GM12875 (cell line): Measurements from ENCODE around the gene HOXB5.

Experiments used
- H3K4me3 ChIP-seq: one replicate; pipeline ENCODE4 v1.5.1; 2011; ENCODE audit warnings: low read depth, low read length, control low read depth
- TF ChIP-seq, protein P1 (sequence below): IDR thresholded peaks from 2 replicates; pipeline ENCODE4 v1.5.1; 2011; ENCODE audit warnings: low read depth, mild to moderate bottlenecking, control low read depth, inconsistent platforms, low read length, moderate library complexity, borderline replicate concordance; ENCODE audit not compliant: insufficient read depth

HOXB5 gene

DNA sequence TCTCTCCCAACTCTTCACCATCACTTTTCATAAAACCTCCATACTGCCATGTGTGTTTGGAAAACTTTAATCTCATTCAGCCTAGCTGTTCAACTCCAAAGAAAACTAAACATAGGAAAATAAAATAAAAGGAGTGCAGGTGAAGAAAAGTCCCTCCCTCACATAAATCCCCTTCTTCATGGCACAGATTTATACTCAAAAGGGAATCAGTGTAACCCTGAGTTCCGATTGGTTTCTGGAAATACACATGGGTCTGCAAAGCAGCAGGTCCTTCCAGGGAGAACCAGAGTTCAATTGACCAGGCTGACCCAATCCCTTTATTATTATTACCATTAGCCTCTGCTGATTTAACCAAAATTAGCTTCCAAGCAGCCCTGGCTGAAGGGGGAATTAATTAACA is 39.8 kb downstream of the HOXB5 start:
- TF ChIP-seq, protein P1, sequence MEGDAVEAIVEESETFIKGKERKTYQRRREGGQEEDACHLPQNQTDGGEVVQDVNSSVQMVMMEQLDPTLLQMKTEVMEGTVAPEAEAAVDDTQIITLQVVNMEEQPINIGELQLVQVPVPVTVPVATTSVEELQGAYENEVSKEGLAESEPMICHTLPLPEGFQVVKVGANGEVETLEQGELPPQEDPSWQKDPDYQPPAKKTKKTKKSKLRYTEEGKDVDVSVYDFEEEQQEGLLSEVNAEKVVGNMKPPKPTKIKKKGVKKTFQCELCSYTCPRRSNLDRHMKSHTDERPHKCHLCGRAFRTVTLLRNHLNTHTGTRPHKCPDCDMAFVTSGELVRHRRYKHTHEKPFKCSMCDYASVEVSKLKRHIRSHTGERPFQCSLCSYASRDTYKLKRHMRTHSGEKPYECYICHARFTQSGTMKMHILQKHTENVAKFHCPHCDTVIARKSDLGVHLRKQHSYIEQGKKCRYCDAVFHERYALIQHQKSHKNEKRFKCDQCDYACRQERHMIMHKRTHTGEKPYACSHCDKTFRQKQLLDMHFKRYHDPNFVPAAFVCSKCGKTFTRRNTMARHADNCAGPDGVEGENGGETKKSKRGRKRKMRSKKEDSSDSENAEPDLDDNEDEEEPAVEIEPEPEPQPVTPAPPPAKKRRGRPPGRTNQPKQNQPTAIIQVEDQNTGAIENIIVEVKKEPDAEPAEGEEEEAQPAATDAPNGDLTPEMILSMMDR, result no peak
- H3K4me3 ChIP-seq, result no peak overlapping the region

DNA sequence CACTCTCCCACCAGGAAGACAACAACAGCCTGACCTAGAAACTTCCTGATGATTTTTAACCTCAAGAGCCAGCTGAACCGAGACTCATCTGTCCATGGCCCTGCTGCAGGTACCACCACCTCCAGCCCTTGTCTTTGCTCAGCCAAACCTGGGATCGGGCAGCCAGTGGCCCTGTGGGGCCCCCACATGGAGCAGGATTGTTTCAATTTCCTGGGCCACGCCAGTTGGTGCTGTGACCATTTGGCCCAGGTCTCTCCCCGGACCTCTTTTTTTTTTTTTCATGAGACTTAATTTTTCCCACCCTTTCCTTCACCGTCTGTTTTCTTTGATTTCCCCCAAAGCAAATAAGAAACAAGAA is 40.4 kb downstream of the HOXB5 start:
- TF ChIP-seq, protein P1, result no peak

DNA sequence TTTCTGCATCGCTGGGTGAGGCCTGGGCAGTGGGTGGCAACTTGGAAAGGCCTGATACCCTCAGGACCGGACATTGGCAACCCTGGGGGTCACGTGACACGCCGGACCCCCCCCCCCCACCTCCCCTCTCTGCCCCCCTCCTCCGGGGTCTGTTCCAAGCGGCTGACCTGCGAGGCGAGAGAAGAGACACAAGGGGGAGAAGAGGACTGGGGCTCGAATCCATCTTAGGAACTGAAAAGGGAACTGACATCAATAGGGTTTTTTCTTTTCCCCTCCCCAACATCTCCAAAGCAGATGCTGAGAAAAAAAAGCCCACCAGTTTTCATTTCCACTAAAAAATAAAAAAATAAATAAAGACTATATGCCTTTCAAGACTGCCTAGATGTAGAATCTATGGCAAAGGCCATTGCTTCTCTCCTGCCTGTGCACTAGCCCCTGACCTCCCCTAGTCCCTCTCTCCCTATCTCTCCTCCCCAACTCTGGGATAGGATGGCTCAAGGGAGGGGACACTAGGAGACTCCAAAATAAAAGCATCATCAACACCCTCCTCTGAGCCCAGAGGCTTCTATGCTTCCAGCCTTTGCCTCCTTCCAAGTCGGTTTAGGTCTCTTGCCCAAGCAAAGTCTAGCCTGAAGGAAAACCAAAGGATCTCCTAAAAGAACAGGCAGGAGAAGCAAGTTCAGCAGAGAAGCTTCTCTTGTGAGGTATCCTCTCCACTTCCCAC is 41.0 kb downstream of the HOXB5 start:
- TF ChIP-seq, protein P1, result no peak
- no peak overlapping the region for H3K4me3 ChIP-seq

More for the DNA sequence above, 40.4 kb downstream of the HOXB5 start:
- no peak overlapping the region for H3K4me3 ChIP-seq

DNA sequence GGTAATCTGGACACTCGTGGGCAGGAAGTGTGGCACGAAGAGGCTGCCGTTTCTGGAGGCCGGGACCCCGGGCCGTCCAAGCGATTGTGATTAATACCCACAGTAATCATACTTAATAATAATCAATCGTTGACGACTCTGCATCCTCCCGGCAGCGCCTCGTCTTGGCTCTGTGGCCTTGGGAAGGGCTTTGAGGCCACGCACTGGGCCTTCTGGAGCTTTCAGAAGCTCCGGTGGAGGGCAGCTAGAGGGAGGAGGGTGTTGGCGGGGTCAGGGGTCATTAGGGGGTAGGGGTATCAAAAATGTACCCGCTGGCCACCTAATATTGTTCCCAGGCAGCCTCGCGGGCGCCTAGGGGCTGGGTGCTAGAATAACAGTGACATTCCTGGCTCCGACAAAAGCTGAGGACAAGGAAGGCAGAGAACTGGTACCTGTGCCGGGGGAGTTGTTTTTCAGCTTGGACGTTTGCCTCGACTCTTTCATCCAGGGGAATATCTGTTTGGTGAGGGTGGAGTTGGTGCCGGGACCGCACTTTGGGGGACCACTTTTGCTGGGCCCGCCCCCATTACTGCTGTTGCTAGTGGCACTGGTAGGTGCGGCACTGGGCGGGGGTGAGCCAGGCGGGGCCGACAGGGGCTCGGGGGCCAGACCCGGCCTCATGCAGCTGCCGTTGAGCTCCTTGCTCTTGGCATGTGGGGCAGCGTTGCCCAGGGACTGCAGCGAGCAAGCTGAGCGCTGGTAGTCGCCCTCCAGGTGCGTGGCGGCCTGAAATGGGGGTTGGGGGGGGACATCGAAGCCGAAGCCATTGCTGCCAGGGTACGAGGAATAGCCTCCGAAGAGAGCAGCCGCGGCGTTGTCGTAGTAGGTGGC is 41.7 kb downstream of the HOXB5 start:
- TF ChIP-seq, protein P1, result no peak
- H3K4me3 ChIP-seq, result no peak overlapping the region

DNA sequence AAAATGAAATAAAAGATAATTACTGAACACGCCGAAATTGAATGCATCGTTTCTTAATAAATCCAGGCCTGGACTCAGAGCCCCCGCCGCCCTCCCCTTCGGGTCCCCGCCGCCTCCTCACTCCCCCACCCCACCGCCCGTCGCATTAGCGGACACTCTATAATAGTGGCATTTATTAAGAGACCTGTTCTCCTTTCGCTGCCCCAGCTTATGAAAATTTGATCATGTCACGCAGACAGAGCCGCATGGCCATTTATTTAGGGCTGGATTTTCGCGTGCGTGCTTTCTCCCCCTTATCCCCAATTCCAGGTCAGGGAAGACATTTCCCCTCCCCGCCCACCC is 42.4 kb downstream of the HOXB5 start:
- TF ChIP-seq, protein P1, result no peak
- no peak overlapping the region for H3K4me3 ChIP-seq

DNA sequence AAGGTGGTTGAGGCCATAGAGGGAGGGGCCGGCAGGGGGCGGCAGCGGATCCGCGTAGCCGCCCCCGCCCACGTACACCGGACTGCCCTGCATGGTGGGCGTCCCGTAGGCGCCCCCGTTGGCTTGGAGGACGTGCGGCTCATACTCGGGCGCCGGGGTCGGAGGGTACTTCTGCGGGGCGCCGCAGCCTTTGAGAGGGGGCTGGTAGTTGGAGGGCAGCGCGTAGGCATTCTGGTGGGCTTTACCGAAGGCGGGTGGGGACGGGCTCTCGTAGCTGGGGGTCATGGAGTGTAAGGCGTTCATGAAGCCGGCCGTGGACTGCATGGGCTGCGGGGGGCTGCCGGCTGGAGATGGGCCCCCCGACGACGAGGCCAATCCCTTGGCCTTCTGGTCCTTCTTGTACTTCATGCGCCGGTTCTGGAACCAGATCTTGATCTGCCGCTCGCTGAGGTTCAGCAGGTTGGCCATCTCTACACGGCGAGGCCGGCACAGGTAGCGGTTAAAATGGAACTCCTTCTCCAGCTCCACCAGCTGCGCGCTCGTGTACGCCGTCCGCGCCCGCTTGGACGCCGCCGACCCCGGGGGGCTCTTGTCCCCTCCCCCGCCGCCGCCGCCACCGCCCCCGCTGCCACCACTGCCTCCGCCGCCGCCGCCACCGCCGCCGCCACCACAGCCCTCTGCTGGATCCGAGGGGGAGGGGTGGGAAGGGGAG is 42.9 kb downstream of the HOXB5 start:
- H3K4me3 ChIP-seq, result no peak overlapping the region
- TF ChIP-seq, protein P1, result no peak
